RWPE1 (cell line): ENCODE data around the gene IQGAP2.

ENCODE experiments used
- CTCF ChIA-PET: fragments of 350-600 bp; sonication (Branson Sonifier 250); formaldehyde crosslinking; extraction: SDS; loops from one replicate; lab custom pipeline; 2021; lab: Yijun Ruan, JAX
- POLR2A ChIA-PET: fragments of 400-600 bp; formaldehyde crosslinking; extraction: SDS; loops from one replicate; lab custom pipeline; 2020; ENCODE audit warnings: antibody characterized with exemption; ENCODE audit not compliant: low non-redundant PET; lab: Yijun Ruan, JAX
- DNase-seq: peaks from one replicate; pipeline ENCODE4 v3.0.0; 2012; ENCODE audit warnings: low spot score
- H3K27ac ChIP-seq: fragments of 450-650 bp; 2 replicates; pipeline ENCODE4 v1.5.1; 2017
- CTCF ChIP-seq: fragments of 450-650 bp; conservative IDR thresholded peaks from 2 replicates; pipeline ENCODE4 v1.5.1; 2017; ENCODE audit warnings: low read depth, mild to moderate bottlenecking

The IQGAP2 gene

GRCh38 chr5:76555717-76556116, 152.6 kb downstream of the IQGAP2 start:
- no peak for TF ChIP-seq CTCF
- ChIA-PET POLR2A (no interaction called here), CTCF (no interaction called here)
- no peak for DNase-seq
- H3K27ac ChIP-seq = no peak overlapping the region

- no peak for DNase-seq
- TF ChIP-seq CTCF = no peak
- no peak overlapping the region for H3K27ac ChIP-seq
- ChIA-PET POLR2A (no interaction called here), CTCF (no interaction called here)
Measured at GRCh38 chr5:76556511-76557221, 153.6 kb downstream of the IQGAP2 start.

- H3K27ac ChIP-seq = no peak overlapping the region
- TF ChIP-seq CTCF = no peak
- CTCF ChIA-PET = no interaction called here
- POLR2A ChIA-PET = no interaction called here
- no peak for DNase-seq
Measured at GRCh38 chr5:76560952-76561891, 158.1 kb downstream of the IQGAP2 start.

GRCh38 chr5:76561959-76562358, 158.9 kb downstream of the IQGAP2 start:
- DNase-seq = no peak
- ChIA-PET POLR2A (no interaction called here), CTCF (interaction anchor here (0.6 kb wide), 1 partner anchor 43 kb away, joined by 4 read pairs; no protein-coding TSS in a partner anchor)
- no peak for TF ChIP-seq CTCF
- H3K27ac ChIP-seq = no peak overlapping the region

GRCh38 chr5:76565009-76565408, 161.9 kb downstream of the IQGAP2 start:
- no peak for DNase-seq
- H3K27ac ChIP-seq = no peak overlapping the region
- ChIA-PET CTCF (interaction anchor here (0.8 kb wide), 1 partner anchor 21 kb away, joined by 3 read pairs; no protein-coding TSS in a partner anchor), POLR2A (no interaction called here)
- no peak for TF ChIP-seq CTCF

GRCh38 chr5:76570153-76570552, 167.1 kb downstream of the IQGAP2 start:
- TF ChIP-seq CTCF = no peak
- ChIA-PET CTCF (interaction anchor here (1.6 kb wide), 1 partner anchor 14 kb away, joined by 4 read pairs; no protein-coding TSS in a partner anchor), POLR2A (no interaction called here)
- H3K27ac ChIP-seq = no peak overlapping the region
- no peak for DNase-seq
